NCI-H1048 (cell line): ENCODE measurements around the gene TCF25.
"Not testable (repeated sequence)": the region's sequence is repeated elsewhere in the genome, so short reads cannot be mapped to it uniquely, and the experiment has no call there.

Source experiments
- DNase-seq: peaks from one replicate; lab custom pipeline; 2025; lab: John Stamatoyannopoulos, UW

Gene TCF25

GRCh38 chr16:89873109-89873971 is at the start of gene TCF25:
Gene TCF25 (plus strand): TSS chr16:89873592. CDS start chr16:89873668, 76 bp downstream.
- DNase-seq = peak; percentile 46

- not testable (repeated sequence) for DNase-seq
Observed at GRCh38 chr16:89823824-89824148, 49.6 kb upstream of the TCF25 start.

GRCh38 chr16:89826531-89827382 is 46.6 kb upstream of the TCF25 start:
- no peak for DNase-seq

- DNase-seq = no peak
Observed at GRCh38 chr16:89827383-89828198, 45.8 kb upstream of the TCF25 start.

GRCh38 chr16:89828199-89828869 is 45.1 kb upstream of the TCF25 start, which contains the start of gene SPIRE2:
Gene SPIRE2 (plus strand): TSS chr16:89828475. CDS start chr16:89828551, 76 bp downstream.
- no peak for DNase-seq

GRCh38 chr16:89828870-89829629 is 44.3 kb upstream of the TCF25 start:
- DNase-seq = no peak

GRCh38 chr16:89829630-89830437 is 43.6 kb upstream of the TCF25 start:
- DNase-seq = no peak

GRCh38 chr16:89831810-89832328 is 41.5 kb upstream of the TCF25 start:
- no peak for DNase-seq

- DNase-seq = not testable (repeated sequence)
Observed at GRCh38 chr16:89833664-89834363, 39.6 kb upstream of the TCF25 start.

- DNase-seq = not testable (repeated sequence)
Observed at GRCh38 chr16:89834813-89835363, 38.5 kb upstream of the TCF25 start.

GRCh38 chr16:89836484-89836883 is 36.9 kb upstream of the TCF25 start:
- not testable (repeated sequence) for DNase-seq

- no peak for DNase-seq
Observed at GRCh38 chr16:89837014-89837546, 36.3 kb upstream of the TCF25 start.

- DNase-seq = no peak
Observed at GRCh38 chr16:89841275-89841674, 32.1 kb upstream of the TCF25 start.

- DNase-seq = no peak
Observed at GRCh38 chr16:89842471-89843408, 30.7 kb upstream of the TCF25 start.

- DNase-seq = no peak
Observed at GRCh38 chr16:89843409-89844350, 29.7 kb upstream of the TCF25 start.

GRCh38 chr16:89844739-89845339 is 28.6 kb upstream of the TCF25 start:
- DNase-seq = no peak
